K562 (cell line): ENCODE measurements around the gene MGAT4C. TPM values are rescaled to one million over a fixed set of nuclear protein-coding genes. Genes with fewer than 3 reads are reported as not detected.
"Not testable (repeated sequence)": the region's sequence is repeated elsewhere in the genome, so short reads cannot be mapped to it uniquely, and the experiment has no call there.

Source experiments
- ATAC-seq: fragments of 200-7000 bp; cut with Tn5 transposase; 3 replicates; pipeline ENCODE4 v1.9.1; 2020; ENCODE audit warnings: moderate library complexity
- Bru-seq: library from RNA; stranded (reverse); fragments of 400-500 nt; gene quantifications from one replicate; lab custom pipeline; 2021; lab: Mats Ljungman, UMichigan
- BruChase-seq, 2 experiments: library from RNA; stranded (reverse); fragments of 400-500 nt; gene quantifications; one replicate each; lab custom pipeline; 2021; lab: Mats Ljungman, UMichigan
- BruUV-seq: library from RNA; stranded (reverse); fragments of 400-500 nt; replicated peaks from 2 replicates; lab custom pipeline; 2021; lab: Mats Ljungman, UMichigan
- CTCF ChIA-PET: fragments of 300-600 bp; formaldehyde crosslinking; extraction: SDS; loops from one replicate; lab custom pipeline; 2021; ENCODE audit warnings: low intra/inter-chr PET ratio; lab: Yijun Ruan, JAX
- POLR2A ChIA-PET: fragments of 300-600, 350-650 bp; sonication (Branson Sonifier 250); formaldehyde crosslinking; extraction: SDS; loops from one replicate; lab custom pipeline; 2021; ENCODE audit warnings: antibody characterized with exemption, inconsistent platforms; lab: Yijun Ruan, JAX
- DNase-seq, 4 experiments: peaks; one replicate each; pipeline versions ENCODE4 v3.0.0 to v3.0.0-alpha.2; 2011 to 2018; ENCODE audit warnings: low spot score in 3 of 4, mixed read lengths in 3 of 4; ENCODE audit errors: extremely low read depth in 1 of 4
- FAIRE-seq: peaks from 2 replicates; lab custom pipeline; 2011; peaks lifted over from hg19 to GRCh38; lab: Jason Lieb, UNC
- H2AFZ ChIP-seq: 2 replicates; pipeline ENCODE4 v1.6.0; 2011; ENCODE audit warnings: low read depth, low read length, control low read depth, inconsistent platforms
- H3K27ac ChIP-seq: fragments of 200-600 bp; 3 replicates; pipeline ENCODE4 v1.8.0; 2011; ENCODE audit warnings: low read depth, mild to moderate bottlenecking, control low read depth, inconsistent platforms, low read length, moderate library complexity, mixed read lengths; ENCODE audit errors: extremely low read depth
- H3K27me3 ChIP-seq, 2 experiments: fragments of 300-600 bp in 1 of 2; 2 replicates in 1 of 2; 3 replicates in 1 of 2; pipeline versions ENCODE4 v1.6.0 to v1.8.0; 2011; ENCODE audit warnings: inconsistent platforms in 2 of 2, low read length in 2 of 2, mild to moderate bottlenecking in 1 of 2, mixed read lengths in 1 of 2, moderate library complexity in 1 of 2; ENCODE audit not compliant: control insufficient read depth in 2 of 2, insufficient read depth in 2 of 2
- H3K36me3 ChIP-seq: fragments of 300-600 bp; 3 replicates; pipeline ENCODE4 v1.8.0; 2011; ENCODE audit warnings: mild to moderate bottlenecking, low read length, inconsistent platforms; ENCODE audit not compliant: control insufficient read depth, insufficient read depth
- H3K4me1 ChIP-seq, 2 experiments: fragments of 200-600 bp in 1 of 2; replicated peaks in 1 of 2; 2 replicates in 1 of 2; 3 replicates in 1 of 2; pipeline versions ENCODE4 v1.5.1 to v1.8.0; 2011; ENCODE audit warnings: inconsistent platforms in 2 of 2, low read length in 2 of 2, mild to moderate bottlenecking in 1 of 2, mixed read lengths in 1 of 2, moderate library complexity in 1 of 2; ENCODE audit not compliant: control insufficient read depth in 2 of 2, insufficient read depth in 2 of 2
- H3K4me2 ChIP-seq: 2 replicates; pipeline ENCODE4 v1.6.1; 2011; ENCODE audit warnings: low read length, control low read depth, inconsistent platforms, mixed read lengths; ENCODE audit not compliant: insufficient read depth
- H3K4me3 ChIP-seq: fragments of 200-600 bp; sonication (generic), shearing (Covaris generic); 2 replicates; pipeline ENCODE4 v1.5.1; 2016; ENCODE audit warnings: control low read depth, inconsistent platforms
- H3K79me2 ChIP-seq: fragments of 200-600 bp; 3 replicates; pipeline ENCODE4 v1.8.0; 2011; ENCODE audit warnings: low read length, inconsistent platforms; ENCODE audit not compliant: control insufficient read depth, insufficient read depth
- H3K9ac ChIP-seq, 2 experiments: 2 replicates each; pipeline versions ENCODE4 v1.6.0 to v1.6.1; 2011; ENCODE audit warnings: low read depth in 2 of 2, low read length in 2 of 2, control low read depth in 1 of 2, inconsistent platforms in 1 of 2, mild to moderate bottlenecking in 1 of 2, mixed read lengths in 1 of 2; ENCODE audit not compliant: insufficient read depth in 1 of 2
- H3K9me1 ChIP-seq: one replicate; pipeline ENCODE4 v1.6.0; 2011; ENCODE audit warnings: inconsistent platforms, mild to moderate bottlenecking, low read length, moderate library complexity; ENCODE audit not compliant: control insufficient read depth, insufficient read depth
- H3K9me3 ChIP-seq: replicated peaks from 2 replicates; pipeline ENCODE4 v1.5.1; 2011; ENCODE audit warnings: low read depth, low read length, inconsistent platforms; ENCODE audit not compliant: control insufficient read depth, insufficient read depth
- H4K20me1 ChIP-seq: replicated peaks from 2 replicates; pipeline ENCODE4 v1.6.1; 2011; ENCODE audit warnings: low read length, inconsistent platforms, mixed read lengths; ENCODE audit not compliant: control insufficient read depth, insufficient read depth
- NR4A1 ChIP-seq, 2 experiments: fragments of 250-450 bp in 1 of 2; fragments of 450-650 bp in 1 of 2; sonication (Bioruptor Pico) in 1 of 2; IDR thresholded peaks; 2 replicates each; pipeline versions ENCODE4 v1.4.0 to v1.6.1; 2016 to 2020; ENCODE audit warnings: mild to moderate bottlenecking in 2 of 2, missing compliant biosample characterization in 1 of 2, missing genetic modification characterization in 1 of 2, moderate library complexity in 1 of 2
- ZBTB7A ChIP-seq: IDR thresholded peaks from 2 replicates; pipeline ENCODE4 v1.6.1; 2011; ENCODE audit warnings: low read depth, mild to moderate bottlenecking, low read length, moderate library complexity, borderline replicate concordance; ENCODE audit not compliant: control insufficient read depth
- WGBS: fragments of 100-300 bp; shearing (Covaris generic); methylation state at CpG from one replicate; pipeline ENCODE4 v1.1.6; 2016; ENCODE audit warnings: low coverage, mixed read lengths; ENCODE audit not compliant: insufficient coverage; ENCODE audit errors: missing lambda C conversion rate; 5-methylcytosine and 5-hydroxymethylcytosine counted together
- in situ Hi-C: fragments of 300-500 bp; cut with MboI; formaldehyde crosslinking; loops from 4 replicates; pipeline ENCODE4 v1.15.0; 2018; ENCODE audit warnings: inconsistent platforms, mixed read lengths
- intact Hi-C: fragments of 100-400 bp; cut with micrococcal nuclease; formaldehyde crosslinking; loops from 2 replicates; pipeline ENCODE4 v1.14.2; 2022
- long read RNA-seq, 3 experiments: library from polyadenylated mRNA in 2 of 3; library from RNA in 1 of 3; unstranded in 2 of 3; stranded (forward) in 1 of 3; transcript quantifications; one replicate each; pipeline ENCODE4 v2.0.0, GENCODE V29; 2019 to 2022
- polyA minus RNA-seq, 3 experiments: library from RNA; depleted of rRNA, polyadenylated mRNA; stranded (reverse); fragments of >200 nt; gene quantifications; 2 replicates each; pipeline ENCODE4 v1.2.3, GENCODE V29; 2011
- polyA plus RNA-seq, 8 experiments: library from polyadenylated mRNA; depleted of rRNA in 4 of 8; stranded (reverse) in 5 of 8; unstranded in 3 of 8; fragments of >200 nt; fragmentation: Nextera tagmentation in 2 of 8; fragmentation: Illumina TruSeq in 1 of 8; extraction: Ambion mirVana in 2 of 8; extraction: Trizol in 1 of 8; gene quantifications; 2 replicates each; pipeline versions ENCODE4 v1.2.1 to v1.2.3, GENCODE V29; 2011 to 2014; ENCODE audit warnings: inconsistent platforms in 1 of 8, missing spikeins in 1 of 8
- total RNA-seq, 7 experiments: library from RNA; depleted of rRNA in 6 of 7; stranded (reverse); fragments of >200 nt in 6 of 7; fragmentation: Illumina TruSeq in 2 of 7; extraction: Trizol in 2 of 7; gene quantifications; 2 replicates each; pipeline versions ENCODE4 v1.2.1 to v1.2.3, GENCODE V29; 2011 to 2021; ENCODE audit warnings: low replicate concordance in 1 of 7

Gene MGAT4C
- total RNA-seq (2011; cell fraction: chromatin; rRNA removed; ENCODE audit: low replicate concordance), result not detected in 2 replicates
- not detected in 2 replicates for total RNA-seq (2011; cell fraction: nucleolus; rRNA removed)
- not detected in 2 replicates for total RNA-seq (2011; cell fraction: nucleoplasm; rRNA removed)
- not detected in 2 replicates for total RNA-seq (2014; rRNA removed)
- not detected in 2 replicates for total RNA-seq (2014; rRNA removed; fragmentation: Illumina TruSeq; extraction: Trizol)
- total RNA-seq (2015; rRNA removed; fragmentation: Illumina TruSeq; extraction: Trizol), result not detected in 2 replicates
- not detected in 2 replicates for total RNA-seq (2021)
- polyA plus RNA-seq (2011; rRNA removed), result not detected in 2 replicates
- polyA plus RNA-seq (2011; cell fraction: cytosol; rRNA removed), result not detected in 2 replicates
- polyA plus RNA-seq (2011; cell fraction: nucleus; rRNA removed), result not detected in 2 replicates
- polyA plus RNA-seq (2012), result not detected in 2 replicates
- not detected in 2 replicates for polyA plus RNA-seq (2014; fragmentation: Illumina TruSeq; extraction: Trizol)
- not detected for polyA plus RNA-seq (2014; fragmentation: Nextera tagmentation; extraction: Ambion mirVana)
- polyA plus RNA-seq (2014; rRNA removed), result not detected in 2 replicates
- polyA minus RNA-seq (2011; rRNA and poly(A)+ RNA removed), result not detected in 2 replicates
- not detected in 2 replicates for polyA minus RNA-seq (2011; cell fraction: cytosol; rRNA and poly(A)+ RNA removed)
- polyA minus RNA-seq (2011; cell fraction: nucleus; rRNA and poly(A)+ RNA removed), result not detected in 2 replicates
- not detected for Bru-seq, nascent RNA
- not detected for BruChase-seq, experiment 1, labeled RNA remaining after a 2-hour chase
- BruChase-seq, experiment 2, labeled RNA remaining after a 6-hour chase, result percentile 0 among the genes with signal in this experiment
- long read RNA-seq, experiment 1, partial matches to known transcripts, result 0 of 4 reads
- long read RNA-seq, experiment 1, other reads (novel, unspliced or antisense), result 4 of 4 reads
- long read RNA-seq, experiment 2, result 0 reads
- long read RNA-seq, experiment 3, result 0 reads

GRCh38 chr12:86256163-86256562, at the start of gene MGAT4C:
MGAT4C (minus strand) TSS chr12:86256391.
- Histone ChIP-seq H4K20me1 (no peaks in the 10 kb centered on the region), H3K27ac (no peak within 1 kb of the TSS), H3K9me1 (no peaks in the 10 kb centered on the region), H3K9me3 (no peaks in the 10 kb centered on the region), H3K79me2 (no peaks in the 10 kb centered on the region), H3K4me2 (no peak within 1 kb of the TSS), H3K27me3 (no peaks in the 10 kb centered on the region), H2AFZ (no peak within 1 kb of the TSS), H3K4me3 (no peak within 1 kb of the TSS), H3K36me3 (no peaks in the 10 kb centered on the region), H3K9ac (no peak within 1 kb of the TSS), H3K4me1 (no peaks in the 10 kb centered on the region)
- ChIA-PET CTCF (no interaction called here), POLR2A (no interaction called here)
- no peak for ATAC-seq
- 0% methylated on average over 3 of the region's 3 CpGs for WGBS
- no peak for DNase-seq
- in situ Hi-C loops (no loop called here), intact Hi-C loops (no loop called here)
- BruUV-seq, result no TSS peak
- TF ChIP-seq ZBTB7A (no peak), NR4A1 (CRISPR knock-in tag; IDR thresholded peaks at IDR 0.05) (no peak), NR4A1 (tag; IDR thresholded peaks at IDR 0.05) (no peak)
- FAIRE-seq, result no peak

GRCh38 chr12:86296396-86296795, 40.2 kb upstream of the MGAT4C start:
- H3K36me3 ChIP-seq, DNase-seq, ATAC-seq, H3K9ac ChIP-seq, FAIRE-seq, BruUV-seq, H3K27ac ChIP-seq, intact Hi-C loops, in situ Hi-C loops, H3K4me2 ChIP-seq, H3K9me1 ChIP-seq, H3K79me2 ChIP-seq, H3K27me3 ChIP-seq, H3K4me1 ChIP-seq, CTCF ChIA-PET, H3K9me3 ChIP-seq, POLR2A ChIA-PET, H4K20me1 ChIP-seq, H3K4me3 ChIP-seq, H2AFZ ChIP-seq: not testable (repeated sequence)
- WGBS, result 5% methylated on average over 14 of the region's 31 CpGs
